AG08396 (cell line): ENCODE results near the gene PSAT1.

Source experiments
- DNase-seq: peaks from one replicate; pipeline ENCODE4 v3.0.0; 2012; ENCODE audit warnings: low spot score, mixed read lengths

The PSAT1 gene

DNA sequence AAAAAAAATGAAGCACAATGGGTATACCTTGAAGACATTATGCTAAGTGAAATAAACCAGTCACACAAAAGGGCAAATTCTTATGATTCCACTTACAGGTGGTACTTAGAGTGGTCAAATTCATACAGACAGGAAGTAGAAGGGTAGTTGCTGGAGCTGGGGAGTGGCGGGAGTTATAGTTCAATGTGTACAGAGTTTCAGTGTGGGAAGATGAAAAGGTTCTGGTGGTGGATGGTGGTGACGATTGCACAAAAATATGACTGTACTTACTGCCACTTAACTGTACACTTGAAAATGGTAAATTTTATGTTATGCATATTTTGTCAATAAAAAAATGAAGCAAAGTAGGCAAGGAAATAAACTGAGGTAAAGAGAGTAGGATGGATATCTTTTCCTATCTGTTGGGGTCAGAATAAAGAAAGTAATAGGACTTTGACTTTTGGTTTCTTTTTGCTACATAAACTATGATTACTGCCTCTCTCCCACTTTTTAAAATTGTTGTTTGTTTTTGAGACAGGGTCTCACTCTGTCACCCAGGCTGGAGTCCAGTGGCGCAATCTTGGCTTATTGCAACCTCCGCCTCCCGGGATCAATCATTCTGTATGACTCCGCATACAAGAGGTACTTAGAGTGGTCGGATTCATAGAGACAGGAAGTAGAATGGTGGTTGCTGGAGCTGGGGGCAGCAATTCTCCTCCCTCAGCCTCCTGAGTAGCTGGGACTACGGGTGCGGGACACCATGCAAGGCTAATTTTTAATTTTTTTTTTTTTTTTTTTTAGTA lies 4.0 kb upstream of the PSAT1 start:
- DNase-seq: no peak

DNA sequence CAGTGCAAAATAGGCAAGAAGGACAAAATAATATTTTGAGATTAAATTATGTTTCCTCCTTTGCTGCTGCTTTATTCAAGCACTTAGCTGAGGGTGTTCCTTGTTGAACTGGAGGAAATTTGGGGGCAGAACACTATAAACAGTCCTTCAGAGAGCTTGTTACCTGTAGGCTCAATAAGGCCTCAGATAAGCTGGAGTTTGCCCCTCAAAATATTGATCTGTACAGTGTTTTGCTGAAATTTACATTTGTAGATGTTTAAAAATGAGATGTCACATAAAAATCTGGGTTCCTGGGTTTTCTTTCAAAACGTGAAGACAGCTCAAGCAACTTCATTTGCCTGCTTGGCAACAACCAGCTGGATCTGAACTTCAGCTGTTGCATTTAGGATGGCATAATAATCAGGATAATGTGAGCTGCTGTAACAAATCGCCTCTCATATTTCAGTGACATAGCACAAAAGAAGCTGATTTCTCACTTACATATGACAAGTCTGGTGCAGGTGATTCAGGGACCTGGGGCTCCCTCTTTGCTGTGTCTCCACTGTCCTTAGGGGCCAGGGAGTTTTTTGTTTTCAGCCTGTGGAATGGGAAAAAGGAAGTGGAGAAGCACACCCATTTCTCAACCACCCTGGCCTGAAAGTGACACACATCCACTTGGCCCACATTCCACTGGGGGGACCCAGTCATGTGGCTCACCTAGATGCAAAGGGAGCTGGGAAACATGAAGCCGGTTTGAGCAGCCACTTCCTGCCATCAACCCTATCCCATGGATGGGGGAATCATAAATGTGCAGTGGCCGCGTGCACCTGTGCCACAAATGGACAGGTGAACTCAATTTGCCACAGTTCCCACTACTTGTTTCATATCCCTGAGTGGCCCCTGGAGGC lies 2.4 kb upstream of the PSAT1 start:
- no peak for DNase-seq

DNA sequence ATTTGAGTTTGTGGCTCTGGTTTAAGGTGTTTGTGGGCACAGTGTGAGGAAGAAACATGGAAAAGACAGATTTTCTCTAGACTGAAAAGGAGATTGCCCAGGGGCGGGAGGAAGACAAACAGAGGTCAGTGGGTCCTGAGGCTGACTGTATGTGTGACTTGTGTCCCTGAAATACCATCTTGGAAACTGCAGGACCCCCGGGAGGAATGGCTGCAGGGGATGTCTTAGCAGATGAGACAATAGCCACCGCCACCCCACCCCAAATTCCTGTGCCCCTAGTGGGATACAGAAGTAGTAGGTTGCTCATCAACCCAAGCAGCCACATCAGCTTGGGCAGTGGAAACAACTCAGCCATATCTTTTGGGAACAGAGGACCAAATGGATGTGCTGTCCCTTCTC lies 1.7 kb upstream of the PSAT1 start:
- no peak for DNase-seq

DNA sequence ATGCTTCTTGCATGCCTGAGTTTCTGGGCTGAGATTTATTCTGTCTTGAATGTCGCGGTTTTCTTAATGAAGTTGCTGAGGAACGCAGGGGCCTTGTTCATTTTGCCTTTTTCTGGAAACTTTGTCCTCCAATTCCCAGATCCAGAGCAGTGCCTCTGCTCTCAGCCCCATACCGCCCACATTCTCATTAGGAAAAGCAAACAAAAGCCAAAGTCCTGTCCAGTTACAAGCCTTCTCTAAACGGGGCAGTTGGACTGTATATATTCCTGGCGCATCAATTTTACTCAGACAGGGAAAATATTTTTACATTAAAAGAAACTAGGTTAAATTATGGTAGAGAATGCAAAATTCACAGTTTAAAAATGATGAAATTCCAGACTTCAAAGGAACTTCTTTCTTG lies 1.2 kb upstream of the PSAT1 start:
- no peak for DNase-seq

DNA sequence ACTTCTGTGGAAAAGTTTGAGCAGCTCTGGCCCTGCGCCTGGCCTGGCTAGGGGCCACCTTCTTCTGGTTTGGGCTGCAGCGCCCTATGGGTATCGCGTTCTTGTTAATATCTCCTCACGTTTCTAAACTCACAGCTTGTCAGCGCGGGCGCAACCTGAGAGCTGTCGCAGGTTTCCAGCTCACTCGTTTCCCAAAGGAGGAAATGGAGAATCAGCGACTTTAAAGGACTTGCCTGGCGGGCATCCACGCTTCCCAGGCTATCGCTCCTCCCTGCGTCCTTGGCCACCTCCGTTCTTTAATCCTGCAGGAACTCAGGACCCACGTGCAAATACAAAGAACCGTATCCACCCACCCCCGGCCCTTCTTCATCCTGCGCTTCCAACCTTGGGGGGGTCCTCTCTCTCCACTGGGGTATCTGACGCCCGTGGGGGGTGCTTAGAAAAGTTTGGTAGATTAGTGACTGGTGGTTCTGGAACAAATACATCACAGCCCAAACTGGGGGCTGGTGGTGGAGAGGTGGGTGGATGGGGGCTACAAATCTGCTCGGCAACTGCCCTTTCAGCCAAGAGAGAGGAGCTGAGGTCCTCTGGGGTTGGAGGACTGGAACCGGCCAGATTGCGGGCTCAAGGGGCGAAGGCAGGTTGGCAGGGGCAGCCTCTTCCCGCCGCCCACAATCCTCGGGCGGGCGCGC lies 578 bp upstream of the PSAT1 start:
- peak; percentile 46 for DNase-seq

DNA sequence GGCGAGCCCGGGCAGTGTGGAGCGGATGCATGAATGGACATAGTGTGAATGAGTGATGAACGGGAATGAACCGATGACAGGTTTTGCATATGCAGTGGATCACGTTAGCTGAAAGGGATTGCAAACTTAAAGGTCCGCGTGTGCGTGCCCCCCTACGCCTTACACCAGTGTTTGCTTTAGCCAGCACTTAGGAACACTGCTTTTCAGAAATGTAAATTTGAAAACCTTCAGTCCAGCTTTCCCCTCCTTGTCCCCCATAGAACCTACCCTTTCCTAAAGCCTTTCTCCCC lies 692 bp downstream of the PSAT1 start:
- DNase-seq: no peak

DNA sequence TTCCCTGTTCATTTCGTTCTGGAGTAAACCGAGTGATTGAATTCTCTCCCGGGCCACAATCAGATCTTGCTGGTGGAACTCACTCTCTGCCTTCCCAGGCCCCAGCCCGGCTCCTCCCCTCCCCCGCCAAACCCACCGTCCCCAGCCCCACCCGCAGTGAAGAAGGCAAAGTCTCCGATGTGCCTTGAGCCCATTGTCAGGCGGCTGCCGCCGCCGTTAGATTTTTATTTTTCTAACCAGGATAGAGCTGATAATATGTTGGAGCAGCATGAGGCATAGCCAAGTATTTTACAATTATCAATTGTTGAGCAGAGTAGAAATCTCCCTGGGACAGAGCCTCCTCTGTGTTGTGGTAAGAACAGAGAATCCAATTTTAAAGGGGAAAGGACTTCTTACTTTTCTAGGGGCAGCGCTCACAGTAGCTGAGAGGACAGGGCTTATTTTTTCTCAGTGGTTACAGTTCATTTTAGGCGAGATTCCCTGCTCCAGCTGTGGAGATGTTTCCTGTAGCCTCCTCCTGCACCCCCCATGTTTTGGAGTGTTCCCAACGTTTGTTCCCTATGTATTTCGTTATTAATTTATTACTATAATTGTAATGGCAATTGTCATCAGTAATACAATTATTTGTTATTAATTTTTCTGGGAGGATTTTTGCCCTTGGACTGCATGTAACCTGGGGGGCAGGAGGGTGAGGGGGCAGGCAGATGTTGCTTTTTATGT lies 1.3 kb downstream of the PSAT1 start:
- DNase-seq: peak; percentile 28

DNA sequence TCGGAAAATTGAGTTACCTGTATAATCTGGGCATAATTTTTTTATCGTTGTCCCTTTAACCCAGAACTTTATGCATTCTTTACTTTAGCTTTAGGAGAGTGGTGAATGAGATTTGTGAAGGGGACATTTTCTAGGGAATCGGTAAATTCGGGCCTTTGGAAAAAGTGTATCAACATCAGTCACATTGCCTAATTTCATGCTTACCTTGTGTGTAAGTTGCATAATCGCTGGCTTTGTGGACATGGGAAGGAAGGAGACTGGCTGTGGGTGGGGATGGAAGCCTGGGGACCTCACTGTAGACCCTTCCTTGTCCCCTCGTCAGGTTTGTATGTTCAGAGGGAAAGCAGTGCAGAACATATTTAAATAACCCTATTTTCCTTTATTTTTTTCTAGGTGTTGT lies 3.3 kb downstream of the PSAT1 start:
- no peak for DNase-seq

DNA sequence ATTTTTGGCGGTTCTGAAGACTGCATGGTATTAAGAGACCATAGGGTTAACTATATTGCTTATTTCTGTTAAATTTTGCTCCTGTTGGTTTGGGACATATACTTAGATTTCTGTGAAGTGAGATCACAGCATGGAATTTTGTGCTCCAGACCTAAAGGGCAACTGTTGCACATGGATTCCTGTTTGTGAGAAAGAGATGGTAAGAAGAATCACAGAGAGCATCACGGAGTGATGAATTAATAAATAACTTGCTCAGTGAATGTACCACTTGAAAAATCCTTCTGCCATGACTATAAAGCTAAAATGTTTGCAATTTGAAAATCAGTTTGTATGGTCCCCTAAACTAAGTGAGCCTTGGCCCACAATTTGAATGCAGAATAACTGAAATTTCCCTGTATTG lies 4.5 kb downstream of the PSAT1 start:
- no peak for DNase-seq

DNA sequence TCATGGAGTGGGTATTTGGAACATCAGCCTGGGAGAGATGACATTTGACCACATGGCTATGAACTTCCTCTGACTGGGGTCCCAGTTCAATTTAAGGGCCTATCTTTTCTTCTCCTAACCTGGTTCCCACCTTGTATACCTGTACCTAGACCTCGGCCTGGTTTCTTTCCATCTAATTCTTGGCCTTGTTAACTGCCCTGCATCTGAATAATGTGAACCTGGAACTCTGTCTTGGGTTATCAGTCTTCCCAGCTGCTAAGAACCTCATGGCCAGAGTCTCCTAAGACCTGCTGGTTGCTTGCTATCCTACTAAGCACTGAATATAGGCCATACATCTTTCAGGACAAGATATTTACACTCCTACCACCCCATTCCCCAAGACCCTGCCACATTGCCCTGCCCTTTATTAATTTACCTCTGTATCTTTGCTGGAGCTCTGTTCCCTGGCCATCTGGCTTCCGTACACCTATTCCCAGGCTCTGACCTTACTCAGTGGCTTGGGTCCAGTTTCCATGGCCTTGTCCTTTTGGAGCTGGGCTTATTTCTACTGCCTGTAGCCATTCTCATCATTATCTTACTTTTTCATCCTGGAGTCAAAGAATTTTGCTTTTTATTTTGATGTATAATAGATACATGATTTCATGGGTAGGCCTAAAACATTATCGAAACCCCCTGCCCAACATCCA lies 6.6 kb downstream of the PSAT1 start:
- DNase-seq: no peak

DNA sequence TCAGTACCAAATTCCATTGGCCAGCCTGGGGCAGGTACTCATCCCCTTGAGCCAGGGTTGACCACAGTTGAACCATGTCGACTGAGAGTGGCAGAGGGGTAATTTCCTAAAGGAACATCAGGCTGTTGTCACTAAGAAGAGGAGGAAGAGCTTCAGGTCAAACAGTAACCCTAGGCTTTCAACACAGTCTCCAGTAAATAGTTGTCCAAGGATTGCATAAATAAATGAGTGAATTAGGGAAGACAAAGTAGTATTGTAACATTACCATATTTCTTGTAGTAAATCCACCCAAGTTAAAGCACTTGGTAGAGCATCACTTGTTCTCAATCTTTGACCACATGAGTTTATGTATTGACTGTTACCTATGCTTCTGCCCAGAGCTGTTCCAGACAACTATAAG lies 7.4 kb downstream of the PSAT1 start:
- DNase-seq: no peak

DNA sequence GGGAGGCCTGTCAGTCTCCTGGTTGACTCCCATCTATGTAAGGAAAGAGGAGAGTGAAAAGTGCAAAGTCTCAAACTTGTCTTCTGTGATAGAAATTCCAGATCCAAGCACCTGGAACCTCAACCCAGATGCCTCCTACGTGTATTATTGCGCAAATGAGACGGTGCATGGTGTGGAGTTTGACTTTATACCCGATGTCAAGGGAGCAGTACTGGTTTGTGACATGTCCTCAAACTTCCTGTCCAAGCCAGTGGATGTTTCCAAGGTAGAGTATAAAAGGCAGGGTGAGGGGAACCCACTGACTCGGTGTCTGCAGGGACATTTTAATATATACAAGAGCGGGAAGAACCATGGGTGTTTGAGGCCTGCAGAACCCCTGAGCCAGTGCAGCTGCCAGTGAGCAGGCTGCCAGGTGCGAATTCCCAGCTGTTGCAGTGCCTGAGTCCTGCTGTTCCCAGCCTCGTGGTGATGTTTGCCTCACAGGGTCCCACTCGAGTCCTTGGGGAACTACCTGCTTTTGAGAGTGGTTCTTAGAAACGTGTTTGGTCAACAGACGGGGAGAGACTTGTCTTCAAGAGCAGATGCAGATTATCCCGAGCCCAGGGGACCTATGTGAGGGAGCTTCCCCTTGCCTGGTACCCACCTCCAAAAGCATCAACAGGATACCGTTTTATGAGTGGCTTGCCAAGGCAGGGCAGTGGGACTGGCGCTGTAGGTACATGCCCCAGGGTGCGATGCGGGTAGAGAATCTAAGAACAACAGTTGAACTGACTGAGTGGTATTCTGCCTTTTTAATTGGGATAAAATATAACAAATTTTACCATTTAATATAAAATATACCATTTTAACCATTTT lies 9.5 kb downstream of the PSAT1 start:
- no peak for DNase-seq

DNA sequence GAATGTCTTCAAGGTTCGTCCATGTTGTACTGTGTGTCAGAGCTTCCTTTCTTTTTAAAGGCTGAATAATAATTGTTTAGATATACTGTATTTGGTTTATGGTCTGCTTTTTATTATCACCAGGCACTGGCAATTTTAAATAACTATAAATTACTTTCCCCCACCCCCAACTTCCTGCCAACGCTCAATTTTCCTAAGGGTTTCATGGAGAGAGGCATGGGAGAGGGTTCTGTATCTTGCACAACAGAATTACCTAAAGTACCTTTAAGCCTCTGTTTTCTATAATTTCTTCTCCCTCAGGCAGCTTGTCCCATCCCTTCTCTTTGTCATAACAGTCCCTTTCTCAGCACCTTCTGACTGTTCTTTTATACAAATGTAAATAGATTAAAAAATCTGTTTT lies 10.4 kb downstream of the PSAT1 start:
- no peak for DNase-seq

DNA sequence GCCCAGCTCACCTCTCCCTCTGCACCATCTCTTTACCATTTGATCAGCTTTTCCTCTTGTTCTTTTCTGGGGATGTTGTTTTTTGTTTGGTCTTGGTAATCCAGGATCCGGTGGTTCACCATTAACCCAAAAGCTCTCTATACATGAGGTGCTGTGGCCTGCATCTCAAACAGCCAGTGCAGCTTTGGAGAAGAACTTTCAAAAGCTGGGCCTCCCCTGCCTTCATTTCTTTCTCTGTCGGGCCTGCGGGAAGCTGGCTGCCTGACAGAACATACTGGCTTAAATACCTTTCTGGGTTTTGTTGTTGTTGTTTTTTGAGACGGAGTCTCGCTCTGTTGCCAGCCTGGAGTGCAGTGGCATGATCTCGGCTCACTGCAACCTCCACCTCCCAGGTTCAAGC lies 12.1 kb downstream of the PSAT1 start:
- DNase-seq: no peak

DNA sequence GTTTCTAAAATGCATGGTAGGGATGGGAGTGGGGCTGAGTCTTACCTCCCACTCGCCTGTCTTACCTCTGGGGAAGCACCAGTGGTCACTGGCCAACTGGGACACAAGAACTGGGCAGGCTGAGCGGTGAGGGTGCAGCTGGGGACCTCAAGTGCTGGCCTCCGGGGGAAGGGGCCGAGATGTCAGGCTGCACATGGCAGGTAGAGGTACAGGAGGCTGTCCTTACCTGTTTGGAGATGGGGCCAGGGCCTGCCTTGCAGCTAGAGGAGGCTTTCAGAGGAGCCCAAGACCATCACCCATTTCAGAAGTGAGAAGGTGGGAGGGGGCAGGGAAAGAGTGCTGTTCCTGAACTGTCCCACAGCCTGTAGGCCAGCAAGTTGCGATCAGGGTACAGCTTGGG lies 14.2 kb downstream of the PSAT1 start:
- DNase-seq: no peak

DNA sequence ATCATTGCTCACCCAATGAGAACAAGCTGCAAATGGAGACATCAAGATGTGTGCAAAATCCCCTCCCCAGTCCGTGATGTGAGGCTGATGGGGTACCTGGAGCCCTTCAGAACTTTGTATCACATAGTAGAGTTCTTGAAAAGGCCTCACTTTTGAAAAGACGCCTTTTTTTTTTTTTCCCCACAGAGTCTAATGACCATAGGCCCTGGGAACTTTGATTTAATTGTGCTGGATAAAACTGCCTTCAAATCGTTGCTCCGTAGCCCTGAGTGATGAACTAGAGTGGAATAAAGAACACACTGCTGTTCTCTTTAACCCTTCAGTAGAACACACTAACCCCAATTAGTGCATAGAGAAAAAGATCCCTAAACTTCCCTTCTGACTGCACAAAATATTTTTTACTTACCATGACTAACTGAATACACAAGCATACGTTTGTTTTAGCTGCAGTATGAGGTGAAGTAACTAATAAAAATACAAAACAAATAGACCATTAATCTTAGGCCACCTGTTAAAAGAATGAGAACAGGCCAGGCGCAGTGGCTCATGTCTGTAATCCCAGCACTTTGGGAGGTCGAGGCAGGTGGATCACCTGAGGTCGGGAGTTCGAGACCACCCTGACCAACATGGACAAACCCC lies 15.1 kb downstream of the PSAT1 start:
- DNase-seq: no peak

DNA sequence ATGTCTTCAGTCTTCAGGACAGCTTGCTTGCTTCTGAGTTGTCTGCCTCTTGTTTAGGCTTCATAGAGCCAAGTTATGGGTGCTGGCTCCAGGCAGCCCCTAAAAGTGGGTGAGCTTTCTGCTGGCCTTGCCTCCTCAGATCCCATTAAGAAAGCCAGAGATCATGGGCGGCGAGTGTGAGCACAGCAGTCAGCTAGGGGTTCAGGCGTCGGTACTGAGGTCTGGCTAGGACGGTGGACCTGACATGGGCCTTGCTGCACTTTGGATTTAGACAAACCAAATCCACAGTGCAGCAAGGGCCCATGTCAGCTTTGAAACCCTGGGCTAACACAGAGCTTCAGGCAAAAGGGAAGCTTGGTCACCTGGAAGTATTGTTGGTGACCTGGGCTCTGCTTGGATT lies 17.6 kb downstream of the PSAT1 start:
- DNase-seq: no peak

DNA sequence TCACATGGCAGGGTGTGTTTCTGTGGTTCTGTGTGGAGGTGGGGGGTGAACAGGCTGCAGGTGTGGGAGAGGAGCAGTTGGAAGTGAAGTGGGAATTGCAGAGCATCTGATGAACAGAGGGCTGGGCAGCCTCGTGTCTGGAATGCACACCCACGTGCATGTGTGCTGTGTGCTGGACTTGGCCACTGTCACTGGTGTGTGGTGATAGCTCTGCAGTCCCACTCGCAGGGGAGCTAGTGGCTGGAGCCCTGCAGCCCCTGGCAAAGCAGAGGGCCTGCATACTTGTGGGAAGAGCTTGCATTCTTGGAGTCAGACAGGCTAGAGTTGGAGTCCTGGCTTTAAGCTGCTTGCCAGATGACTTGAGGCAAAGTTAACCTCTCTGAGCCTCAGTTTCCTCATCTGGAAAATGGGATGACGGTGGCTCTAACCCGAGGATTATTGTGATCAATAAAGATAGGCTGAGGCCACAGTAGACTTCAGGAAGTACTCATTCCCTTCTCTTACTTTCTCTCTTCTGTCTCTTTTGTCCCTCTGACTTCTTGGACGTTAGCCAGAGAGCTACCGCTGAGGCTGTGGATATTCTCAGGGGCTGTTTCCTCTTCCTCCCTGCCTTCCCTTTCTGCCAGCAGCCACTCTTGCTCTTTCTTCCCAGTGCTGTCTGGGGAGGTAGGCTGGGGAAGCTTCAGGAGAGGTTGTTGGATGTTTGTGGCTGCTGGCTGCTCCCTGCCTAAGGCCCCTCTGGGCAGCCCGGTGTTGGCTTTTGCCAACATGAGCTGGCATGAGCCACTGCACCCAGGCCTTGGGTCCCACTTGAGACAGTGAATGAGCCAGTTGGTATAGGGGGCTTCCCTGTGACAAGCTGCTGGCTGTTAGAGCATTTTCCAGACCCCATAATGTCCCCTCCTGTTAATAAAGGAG lies 18.3 kb downstream of the PSAT1 start:
- DNase-seq: peak; percentile 65

DNA sequence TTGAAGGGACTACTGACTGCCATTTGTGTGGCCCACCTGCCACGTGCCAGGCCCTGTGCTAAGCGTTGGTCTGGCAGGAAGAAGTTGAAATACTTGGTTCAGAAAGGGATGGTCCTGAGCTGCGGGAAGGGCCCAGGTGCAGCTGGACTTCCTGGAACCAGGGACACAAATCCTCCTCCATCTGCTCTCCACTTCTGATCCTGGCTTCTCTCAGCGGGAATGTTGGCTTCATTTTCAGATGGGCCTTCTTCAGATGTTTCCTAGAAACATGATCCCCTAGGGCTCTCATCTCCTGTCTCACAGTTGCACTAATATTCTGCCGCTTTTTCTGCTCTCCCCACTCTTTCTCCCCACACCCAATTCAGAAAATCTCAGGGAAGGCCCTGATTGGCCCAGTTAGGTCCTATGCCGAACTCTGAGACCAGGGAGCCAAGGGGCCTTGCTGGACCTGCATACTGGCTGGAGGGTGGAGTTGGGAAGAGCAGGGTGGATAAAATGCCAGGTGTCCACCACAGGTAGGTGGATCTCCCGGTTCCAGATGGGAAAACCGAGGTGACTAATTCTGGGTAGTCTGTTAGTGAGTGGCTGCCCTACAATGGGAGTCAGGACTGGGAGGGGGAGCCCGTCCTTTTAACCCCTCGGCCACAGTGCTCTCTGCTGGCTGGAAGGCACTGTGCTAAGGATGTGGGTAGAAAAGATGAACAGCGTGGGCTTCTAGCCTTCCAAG lies 19.4 kb downstream of the PSAT1 start:
- no peak for DNase-seq
